ENCODE measurements around the gene DGKD. TPM values are rescaled to one million over a fixed set of nuclear protein-coding genes. Genes with fewer than 3 reads are reported as not detected.

The DGKD gene
- total and polyA plus RNA-seq, 10 of the 15 experiments (the other 5 are each of a cell fraction or from before 2014, with no cell fraction given), result 2.7 to 81.9 (median 27.0) TPM

DNA sequence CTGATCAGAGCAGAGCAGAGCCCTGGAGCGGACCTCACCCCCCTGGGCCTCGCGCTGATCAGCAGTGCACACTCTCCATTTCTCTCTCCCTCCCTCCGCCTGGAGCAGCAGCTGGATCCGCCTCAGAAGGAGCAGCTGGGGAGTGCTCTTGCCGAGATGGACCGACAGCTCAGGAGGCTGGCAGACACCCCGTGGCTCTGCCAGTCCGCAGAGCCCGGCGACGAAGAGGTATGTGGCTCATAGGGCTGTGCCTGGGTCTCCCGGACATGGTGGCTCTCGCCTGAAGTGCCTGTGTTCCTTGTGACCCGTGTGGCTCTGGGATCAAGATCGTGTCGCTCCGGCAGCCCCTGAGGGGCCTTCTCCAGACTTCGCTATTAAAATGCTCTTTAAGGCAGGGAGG lies 109.8 kb downstream of the DGKD start:
- no peaks in the 10 kb centered on the region for H3K9me3 ChIP-seq (replicated peaks; ENCODE audit: control insufficient read depth, insufficient read depth, low read length)
- CTCF ChIA-PET, result interaction anchor here (0.6 kb wide), 1 partner anchor 125 kb away, joined by 3 read pairs; no protein-coding TSS in a partner anchor
- WGBS (ENCODE audit: insufficient coverage, insufficient replicate concordance, low lambda C conversion rate, missing lambda C conversion rate), result 97% methylated on average over 19 of the region's 19 CpGs

GRCh38 chr2:233464531-233465240 lies 110.4 kb downstream of the DGKD start:
- no peak overlapping the region for H3K27ac ChIP-seq (ENCODE audit: control insufficient read depth, insufficient read depth)
- no TSS peak for BruUV-seq (replicated peaks)
- SMC1A ChIA-PET (ENCODE audit: uncharacterized antibody, unreplicated experiment), result no interaction called here
- H3K4me3 ChIP-seq, result no peak overlapping the region
- H3K9ac ChIP-seq (ENCODE audit: control insufficient read depth, insufficient read depth, low read length), result no peak overlapping the region
- no peak overlapping the region for H2AFZ ChIP-seq (ENCODE audit: control insufficient read depth, low read depth, low read length)
- RAD21 ChIA-PET (ENCODE audit: unreplicated experiment), result no interaction called here
- no peaks in the 10 kb centered on the region for H3K79me2 ChIP-seq (ENCODE audit: control insufficient read depth, insufficient read depth, low read length)
- H3K4me2 ChIP-seq (ENCODE audit: control insufficient read depth, insufficient read depth), result no peak overlapping the region
- no peaks in the 10 kb centered on the region for H3K27me3 ChIP-seq (replicated peaks in 1 of 2; ENCODE audit: control insufficient read depth in 2 of 2, insufficient read depth in 2 of 2, low read length in 1 of 2)
- peaks cover 18 to 28% of the 10 kb centered on the region in 2 experiments for H3K36me3 ChIP-seq (ENCODE audit: control insufficient read depth in 2 of 2, insufficient read depth in 2 of 2, low read length in 1 of 2)
- no peaks in the 10 kb centered on the region for H3K4me1 ChIP-seq (ENCODE audit: control insufficient read depth, insufficient read depth, low read length)
- intact Hi-C loops (cut with micrococcal nuclease; ENCODE audit: unreplicated experiment) (no loop called here), in situ Hi-C loops (cut with MboI) (no loop called here)
- POLR2A ChIA-PET, result no interaction called here
- 75% methylated on average over 16 of the region's 16 CpGs for WGBS (ENCODE audit: insufficient coverage, insufficient replicate concordance, low lambda C conversion rate, missing lambda C conversion rate)
- DNase-seq (ENCODE audit: low read depth, low spot score) (no peak), ATAC-seq (no peak), FAIRE-seq (no peak)
- H4K20me1 ChIP-seq (ENCODE audit: control insufficient read depth, insufficient read depth), result no peaks in the 10 kb centered on the region
- CTCF ChIA-PET, result interaction anchor here (0.6 to 0.9 kb wide), 2 partner anchors 21 to 124 kb away, joined by 3 read pairs; no protein-coding TSS in a partner anchor
- no peaks in the 10 kb centered on the region for H3K9me3 ChIP-seq (replicated peaks; ENCODE audit: control insufficient read depth, insufficient read depth, low read length)
- TF ChIP-seq, protein P1, sequence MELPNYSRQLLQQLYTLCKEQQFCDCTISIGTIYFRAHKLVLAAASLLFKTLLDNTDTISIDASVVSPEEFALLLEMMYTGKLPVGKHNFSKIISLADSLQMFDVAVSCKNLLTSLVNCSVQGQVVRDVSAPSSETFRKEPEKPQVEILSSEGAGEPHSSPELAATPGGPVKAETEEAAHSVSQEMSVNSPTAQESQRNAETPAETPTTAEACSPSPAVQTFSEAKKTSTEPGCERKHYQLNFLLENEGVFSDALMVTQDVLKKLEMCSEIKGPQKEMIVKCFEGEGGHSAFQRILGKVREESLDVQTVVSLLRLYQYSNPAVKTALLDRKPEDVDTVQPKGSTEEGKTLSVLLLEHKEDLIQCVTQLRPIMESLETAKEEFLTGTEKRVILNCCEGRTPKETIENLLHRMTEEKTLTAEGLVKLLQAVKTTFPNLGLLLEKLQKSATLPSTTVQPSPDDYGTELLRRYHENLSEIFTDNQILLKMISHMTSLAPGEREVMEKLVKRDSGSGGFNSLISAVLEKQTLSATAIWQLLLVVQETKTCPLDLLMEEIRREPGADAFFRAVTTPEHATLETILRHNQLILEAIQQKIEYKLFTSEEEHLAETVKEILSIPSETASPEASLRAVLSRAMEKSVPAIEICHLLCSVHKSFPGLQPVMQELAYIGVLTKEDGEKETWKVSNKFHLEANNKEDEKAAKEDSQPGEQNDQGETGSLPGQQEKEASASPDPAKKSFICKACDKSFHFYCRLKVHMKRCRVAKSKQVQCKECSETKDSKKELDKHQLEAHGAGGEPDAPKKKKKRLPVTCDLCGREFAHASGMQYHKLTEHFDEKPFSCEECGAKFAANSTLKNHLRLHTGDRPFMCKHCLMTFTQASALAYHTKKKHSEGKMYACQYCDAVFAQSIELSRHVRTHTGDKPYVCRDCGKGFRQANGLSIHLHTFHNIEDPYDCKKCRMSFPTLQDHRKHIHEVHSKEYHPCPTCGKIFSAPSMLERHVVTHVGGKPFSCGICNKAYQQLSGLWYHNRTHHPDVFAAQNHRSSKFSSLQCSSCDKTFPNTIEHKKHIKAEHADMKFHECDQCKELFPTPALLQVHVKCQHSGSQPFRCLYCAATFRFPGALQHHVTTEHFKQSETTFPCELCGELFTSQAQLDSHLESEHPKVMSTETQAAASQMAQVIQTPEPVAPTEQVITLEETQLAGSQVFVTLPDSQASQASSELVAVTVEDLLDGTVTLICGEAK (IDR thresholded peaks at IDR 0.05; ENCODE audit: borderline replicate concordance), result no peak
- no peak for TF ChIP-seq BCL3 (IDR thresholded peaks at IDR 0.05; ENCODE audit: borderline replicate concordance, insufficient read depth, low read depth, low read length, poor library complexity, severe bottlenecking)
- no peak for TF ChIP-seq SMC3 (IDR thresholded peaks at IDR 0.05; ENCODE audit: borderline replicate concordance, low read length)
- no peak for TF ChIP-seq SMAD1 (IDR thresholded peaks at IDR 0.05; ENCODE audit: low read depth, partially characterized antibody)
- TF ChIP-seq RAD51 (IDR thresholded peaks at IDR 0.05), result no peak

More for the DNA sequence above, 109.8 kb downstream of the DGKD start:
- no peak overlapping the region for H3K27ac ChIP-seq (ENCODE audit: control insufficient read depth, insufficient read depth)
- intact Hi-C loops (cut with micrococcal nuclease; ENCODE audit: unreplicated experiment), result no loop called here
- H3K4me1 ChIP-seq (ENCODE audit: control insufficient read depth, insufficient read depth, low read length), result no peaks in the 10 kb centered on the region
- no peak overlapping the region for H3K4me2 ChIP-seq (ENCODE audit: control insufficient read depth, insufficient read depth)
- in situ Hi-C loops (cut with MboI), result no loop called here
- H3K9ac ChIP-seq (ENCODE audit: control insufficient read depth, insufficient read depth, low read length), result no peak overlapping the region
- H3K27me3 ChIP-seq (replicated peaks in 1 of 2; ENCODE audit: control insufficient read depth in 2 of 2, insufficient read depth in 2 of 2, low read length in 1 of 2), result no peaks in the 10 kb centered on the region
- H3K79me2 ChIP-seq (ENCODE audit: control insufficient read depth, insufficient read depth, low read length), result no peaks in the 10 kb centered on the region
- RAD21 ChIA-PET (ENCODE audit: unreplicated experiment), result no interaction called here
- peaks cover 17 to 28% of the 10 kb centered on the region in 2 experiments for H3K36me3 ChIP-seq (ENCODE audit: control insufficient read depth in 2 of 2, insufficient read depth in 2 of 2, low read length in 1 of 2)
- no peaks in the 10 kb centered on the region for H4K20me1 ChIP-seq (ENCODE audit: control insufficient read depth, insufficient read depth)
- TF ChIP-seq EGR1 (IDR thresholded peaks at IDR 0.05; ENCODE audit: borderline replicate concordance in 1 of 2, low read depth in 2 of 2, low read length in 2 of 2) (no peak), CREB1 (IDR thresholded peaks at IDR 0.05; ENCODE audit: low read depth) (no peak), TARDBP (IDR thresholded peaks at IDR 0.05; ENCODE audit: borderline replicate concordance) (no peak), RAD51 (IDR thresholded peaks at IDR 0.05) (no peak), BCL11A (IDR thresholded peaks at IDR 0.05; ENCODE audit: low read depth, low read length) (no peak), HCFC1 (IDR thresholded peaks at IDR 0.05; ENCODE audit: low read length) (no peak), MEF2B (IDR thresholded peaks at IDR 0.05; ENCODE audit: partially characterized antibody, poor library complexity, severe bottlenecking) (no peak), YBX1 (IDR thresholded peaks at IDR 0.05) (no peak)
- no TSS peak for BruUV-seq (replicated peaks)
- no peak for FAIRE-seq
- no peak for ATAC-seq
- no peak overlapping the region for H2AFZ ChIP-seq (ENCODE audit: control insufficient read depth, low read depth, low read length)
- SMC1A ChIA-PET (ENCODE audit: uncharacterized antibody, unreplicated experiment), result no interaction called here
- no peak for DNase-seq (ENCODE audit: low read depth, low spot score)
- no peak overlapping the region for H3K4me3 ChIP-seq
- POLR2A ChIA-PET, result no interaction called here
